ENCODE data around the gene ENOX1.

ENOX1 gene

DNA sequence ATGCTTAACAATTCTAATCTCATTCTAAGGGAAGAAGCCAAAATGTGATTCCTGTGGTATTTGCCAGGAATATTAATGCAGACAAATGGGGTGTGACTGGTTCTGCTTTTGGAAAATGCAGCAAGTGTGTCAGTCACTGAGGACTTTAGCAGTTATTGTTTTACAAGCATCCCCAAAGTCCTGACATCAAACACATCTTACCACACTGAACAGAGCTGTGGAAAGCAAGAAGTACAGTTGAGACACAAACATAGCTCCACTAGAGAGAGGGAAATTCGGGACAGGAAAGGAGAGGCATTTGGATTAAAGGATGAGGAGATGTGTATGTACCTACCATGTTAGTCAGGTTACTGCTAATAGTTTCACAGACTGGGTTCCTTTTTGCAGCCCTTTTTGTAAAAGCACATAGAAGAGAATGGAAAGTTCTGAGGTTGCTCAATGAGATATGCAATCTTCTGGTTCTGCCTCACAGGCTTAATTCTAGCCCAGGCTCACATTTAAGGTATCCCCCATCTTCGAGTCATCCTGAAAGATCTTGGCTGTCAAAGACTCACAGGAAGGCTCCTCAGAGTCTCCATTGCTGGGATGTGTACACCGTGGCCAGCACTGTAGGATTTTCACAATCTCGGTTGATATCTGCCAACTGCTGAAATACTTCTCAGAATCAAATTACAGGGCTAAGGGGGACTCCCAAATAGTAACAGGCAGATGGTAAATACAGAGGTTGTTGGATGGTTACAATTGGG, 446.8 kb downstream of the ENOX1 start:
- DNase-seq, result no peak

DNA sequence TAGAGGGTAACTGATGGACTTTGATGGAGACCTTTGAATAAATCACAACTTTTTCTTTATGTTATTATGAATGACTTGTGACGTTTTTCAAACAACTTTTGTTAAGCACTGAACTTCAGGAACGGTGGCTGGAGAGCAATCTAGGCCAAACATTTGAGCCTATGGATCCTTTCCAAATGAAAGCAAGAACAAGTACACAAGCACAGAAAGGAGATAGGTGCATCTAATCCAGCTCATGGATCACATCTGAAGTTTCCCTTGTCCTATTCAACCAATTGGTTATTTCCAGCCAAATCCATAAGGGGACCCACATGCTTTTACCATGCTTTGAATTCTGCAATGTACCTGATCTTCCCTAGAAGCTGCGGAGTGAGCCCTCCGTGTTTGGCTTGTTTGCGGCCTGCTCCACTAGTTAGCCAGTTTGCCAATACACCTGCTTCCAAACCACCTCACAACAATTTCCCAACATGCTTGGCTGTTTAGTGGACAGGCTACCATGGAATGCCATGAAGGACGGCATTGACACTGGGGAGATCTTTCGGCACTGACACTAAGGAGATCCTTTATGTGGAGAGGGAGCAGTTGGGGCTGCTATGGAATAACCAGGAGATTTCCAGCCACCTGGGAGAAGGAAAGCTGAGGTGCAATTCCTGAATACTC, 447.5 kb downstream of the ENOX1 start:
- DNase-seq, result no peak

DNA sequence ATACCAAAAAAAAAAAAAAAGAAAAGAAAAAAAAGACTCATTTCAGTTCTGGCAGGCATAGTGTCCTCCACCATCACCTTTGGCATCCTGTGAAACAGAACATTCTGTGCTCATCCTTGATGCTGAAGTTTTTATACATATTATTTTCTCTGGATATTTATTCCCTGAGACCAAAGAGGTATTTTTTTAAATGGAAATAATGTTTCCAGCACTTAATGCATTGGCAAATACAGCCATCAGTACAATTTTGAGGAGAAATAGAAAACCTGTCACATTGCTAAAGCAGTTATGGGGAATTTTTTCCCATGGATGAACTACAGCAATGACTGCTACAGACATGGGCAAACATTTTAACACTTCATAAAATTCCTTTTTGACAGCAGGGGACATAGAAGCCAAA, 451.0 kb downstream of the ENOX1 start:
- DNase-seq, result no peak

DNA sequence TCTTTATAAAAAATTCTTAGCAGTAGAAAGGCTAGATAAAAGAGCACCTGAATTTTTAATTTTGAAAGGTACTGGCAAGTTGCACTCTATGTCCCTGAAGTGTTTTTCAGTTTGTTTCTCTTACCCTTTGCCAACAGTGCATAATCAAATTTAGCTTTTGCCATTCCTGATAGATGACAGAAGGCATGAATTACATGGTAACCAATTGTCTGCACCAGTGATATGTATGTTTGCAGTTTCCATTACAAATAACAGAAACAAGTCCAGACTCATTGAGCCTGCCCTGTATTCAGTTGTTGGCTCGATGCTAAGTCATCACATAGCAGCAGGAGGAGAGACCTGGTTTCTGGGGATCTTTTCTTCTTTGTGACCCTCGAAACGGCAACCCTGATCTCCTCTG, 453.6 kb downstream of the ENOX1 start:
- no peak for DNase-seq

DNA sequence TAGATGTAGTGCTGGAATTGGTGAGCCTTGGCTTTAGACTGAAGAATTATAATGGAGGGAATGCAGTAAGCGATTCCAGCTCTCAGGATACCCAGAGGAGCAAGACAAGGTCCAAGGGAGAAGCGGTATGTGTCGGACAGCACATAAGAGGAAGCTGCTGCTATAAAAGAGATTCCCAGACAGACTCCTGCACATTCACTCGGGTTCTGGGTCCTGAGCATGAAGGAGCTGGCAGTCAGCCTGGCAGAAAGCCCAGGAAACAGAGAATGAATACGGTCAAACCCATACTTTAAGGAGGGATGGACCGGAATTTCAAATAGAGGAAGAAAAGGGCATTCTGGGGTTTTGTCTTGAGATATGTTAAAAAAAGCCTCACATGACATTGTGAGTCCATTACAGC, 455.1 kb downstream of the ENOX1 start:
- no peak for DNase-seq

DNA sequence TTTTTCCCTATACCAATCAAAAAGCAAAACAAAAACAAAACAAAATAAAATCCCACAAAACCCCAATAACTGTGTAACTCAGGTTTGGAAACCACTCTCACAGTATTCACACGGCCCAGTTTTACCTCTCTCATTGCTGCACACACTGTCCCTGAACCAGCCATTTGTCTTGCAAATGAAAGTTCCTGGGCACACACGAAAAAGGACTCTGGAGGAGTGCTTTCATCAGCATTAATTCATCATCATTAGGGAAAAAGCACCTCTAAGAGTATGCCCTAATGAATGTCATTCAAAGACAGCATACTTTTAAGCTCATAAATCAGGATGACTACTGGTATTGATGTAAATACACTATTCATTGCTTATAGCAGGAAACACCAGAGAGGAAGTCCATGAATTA, 457.1 kb downstream of the ENOX1 start:
- DNase-seq, result peak in 1 of 2 experiments; percentile 14

DNA sequence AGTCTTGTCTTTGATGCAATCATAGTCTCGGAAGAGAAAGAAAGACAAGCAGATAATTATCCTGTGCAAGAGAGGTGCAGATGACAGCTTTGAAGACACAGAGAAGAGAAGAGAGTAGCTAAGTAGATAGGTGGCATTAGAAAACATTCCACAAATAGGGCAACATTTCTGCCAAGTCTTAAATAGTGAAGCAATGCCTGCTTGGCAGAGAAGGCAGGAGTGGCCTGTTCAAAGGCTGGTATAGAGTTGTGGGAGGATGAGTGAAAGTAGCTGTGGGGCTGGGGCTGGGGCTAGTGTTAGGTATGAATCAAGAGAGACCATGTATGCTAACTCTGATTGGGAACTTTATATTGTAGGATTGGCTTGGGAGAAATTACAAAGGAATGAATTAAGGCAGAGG, 457.9 kb downstream of the ENOX1 start:
- no peak for DNase-seq

DNA sequence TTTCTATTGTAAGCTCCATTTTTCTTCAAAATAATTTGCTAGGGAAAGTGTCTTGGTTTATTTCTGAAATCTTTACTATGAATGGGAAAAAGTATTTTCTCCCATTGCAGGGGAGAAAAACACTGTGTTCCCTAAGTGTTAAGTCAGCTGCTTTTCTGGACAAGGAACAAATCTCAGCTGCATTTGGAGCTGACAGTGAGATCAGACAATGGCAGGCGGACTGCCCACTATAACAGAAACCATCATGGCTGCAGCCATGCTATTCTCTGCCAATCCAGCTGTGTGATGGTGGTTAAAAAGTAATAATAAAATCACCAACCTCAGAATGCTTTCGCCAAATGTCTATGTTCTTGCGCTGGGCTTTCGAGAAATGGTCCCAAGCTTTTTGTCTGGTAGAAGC, 460.7 kb downstream of the ENOX1 start:
- DNase-seq, result no peak

DNA sequence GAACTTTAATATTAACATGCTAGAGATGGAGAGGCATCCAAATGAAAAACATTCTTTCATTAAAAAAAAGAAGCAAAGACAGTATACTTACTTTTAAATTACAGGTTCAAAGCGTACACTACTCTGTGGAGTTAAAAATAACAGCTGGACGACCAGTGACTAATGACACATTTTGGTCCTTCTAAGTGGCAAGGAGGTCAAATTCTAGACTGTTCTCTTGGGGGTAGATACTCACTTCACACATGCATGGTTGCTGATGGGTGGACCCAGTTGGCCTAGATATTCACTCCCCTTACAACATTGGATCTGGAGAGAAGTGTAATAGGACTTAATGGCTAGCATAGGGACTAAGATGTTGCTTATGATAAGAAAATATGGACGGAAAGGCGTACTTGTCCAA, 461.1 kb downstream of the ENOX1 start:
- DNase-seq, result no peak

DNA sequence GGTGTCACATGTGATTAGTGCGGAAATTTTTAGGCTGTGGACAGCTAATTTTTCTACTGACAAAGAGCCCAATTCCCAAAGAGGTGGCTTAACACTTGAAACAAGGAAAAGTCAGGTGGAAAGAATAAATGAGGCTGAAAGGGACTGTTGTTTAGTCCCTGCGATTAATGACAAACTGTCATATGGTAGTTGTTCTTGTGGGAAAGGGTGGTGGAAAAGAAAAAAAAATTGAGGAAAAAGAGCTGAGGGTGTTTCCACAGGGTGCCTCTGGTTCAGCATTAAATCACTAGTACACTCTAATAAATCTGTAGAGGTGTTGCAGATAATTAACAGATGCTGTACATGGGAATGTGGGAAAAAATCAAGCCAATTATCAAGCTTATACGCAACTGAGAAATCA, 462.6 kb downstream of the ENOX1 start:
- DNase-seq, result no peak

DNA sequence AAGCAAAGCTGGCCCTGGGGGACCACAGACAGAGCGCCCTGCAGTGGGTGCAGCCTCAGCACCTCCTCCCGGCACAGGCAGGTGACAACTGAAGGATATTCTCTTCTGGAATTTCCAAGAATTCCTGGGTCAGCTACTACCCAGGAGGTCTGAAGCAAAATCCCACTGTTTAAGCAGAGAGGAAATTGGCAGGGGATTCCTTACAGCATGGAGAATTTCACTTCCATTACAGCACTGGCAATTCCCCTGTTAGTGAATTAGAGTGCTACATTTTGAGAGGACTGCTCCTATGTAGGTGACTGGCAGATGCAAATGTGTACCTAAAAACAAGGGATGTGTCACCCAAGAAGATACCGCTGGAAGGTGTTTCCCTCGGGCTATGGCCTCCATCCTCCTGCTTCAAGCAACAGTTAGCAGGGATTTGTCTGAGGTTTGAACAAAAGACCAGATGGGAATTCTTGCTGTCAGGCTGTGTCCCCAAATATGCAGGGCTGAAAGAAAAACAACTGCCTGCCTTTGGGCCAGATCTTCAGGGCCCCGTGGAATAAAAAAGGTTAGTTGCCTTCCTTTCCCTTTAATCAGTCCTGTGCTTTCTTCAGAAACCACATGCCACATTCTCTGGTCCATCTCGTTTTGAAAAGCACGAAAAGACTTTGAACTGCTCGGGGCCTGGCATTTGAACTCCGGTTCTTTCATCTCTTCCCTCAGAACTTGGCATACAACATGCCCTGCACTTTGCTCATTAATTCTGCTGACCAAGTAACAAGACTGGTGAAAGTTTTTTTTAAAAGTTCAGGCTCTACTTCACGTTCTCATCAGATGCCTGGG, 466.9 kb downstream of the ENOX1 start:
- DNase-seq, result no peak

DNA sequence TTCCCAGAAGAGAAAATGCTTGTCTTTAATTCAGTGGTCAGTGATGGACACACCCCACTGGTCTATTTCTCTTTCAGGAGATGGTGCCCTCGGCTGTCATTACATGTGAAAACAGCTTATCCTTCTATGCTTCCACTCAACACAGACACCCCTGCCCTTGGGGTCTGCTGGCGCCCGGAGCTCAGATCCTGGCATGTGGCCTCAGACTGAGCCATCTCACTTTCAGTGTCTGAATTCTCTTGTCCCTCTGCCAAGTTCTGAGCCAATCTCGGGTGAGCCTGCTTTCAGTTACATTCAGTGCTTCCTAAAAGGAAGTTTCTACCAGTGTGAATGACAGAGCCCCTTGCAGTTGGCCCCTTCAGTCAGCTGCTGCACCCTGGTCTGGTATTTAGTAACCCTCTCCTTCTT, 469.8 kb downstream of the ENOX1 start:
- no peak for DNase-seq

DNA sequence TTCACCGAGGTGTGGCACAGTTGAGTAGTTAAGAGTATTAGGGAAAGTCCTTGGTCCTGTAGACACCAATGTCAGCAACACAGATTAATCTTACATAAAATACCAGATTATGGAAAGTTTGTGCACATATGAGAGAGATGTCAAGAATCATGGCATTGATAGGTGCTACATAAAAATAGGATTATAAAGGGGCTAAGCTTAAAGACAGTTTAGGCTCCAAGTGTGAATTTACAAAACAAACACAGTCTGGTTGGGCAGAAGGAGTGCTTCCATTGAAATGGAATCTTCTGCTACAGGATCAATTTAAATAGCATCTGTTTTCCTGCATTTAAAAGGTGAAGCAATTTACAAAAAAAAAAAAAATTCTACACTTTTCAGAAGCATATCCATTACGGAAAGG, 470.5 kb downstream of the ENOX1 start:
- no peak for DNase-seq

DNA sequence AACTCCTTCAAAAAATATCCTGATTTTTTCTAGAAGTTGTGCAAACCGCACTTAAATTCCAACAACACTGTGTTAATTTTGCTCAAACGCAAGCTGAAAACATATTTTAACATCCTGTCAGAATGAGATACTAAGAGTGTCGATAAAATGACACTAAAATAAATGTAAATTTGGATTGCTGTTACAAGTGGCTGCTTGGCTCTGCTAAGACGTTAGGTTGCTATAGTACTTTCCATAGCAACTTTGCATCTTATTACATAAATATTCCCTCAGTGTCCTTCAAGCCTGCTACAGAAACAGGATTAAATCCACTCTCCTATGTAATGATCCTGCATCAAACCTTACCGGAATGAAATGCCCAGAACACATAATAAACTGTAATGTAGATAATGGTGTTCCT, 471.2 kb downstream of the ENOX1 start:
- peak; percentile 59 to 60 for DNase-seq

DNA sequence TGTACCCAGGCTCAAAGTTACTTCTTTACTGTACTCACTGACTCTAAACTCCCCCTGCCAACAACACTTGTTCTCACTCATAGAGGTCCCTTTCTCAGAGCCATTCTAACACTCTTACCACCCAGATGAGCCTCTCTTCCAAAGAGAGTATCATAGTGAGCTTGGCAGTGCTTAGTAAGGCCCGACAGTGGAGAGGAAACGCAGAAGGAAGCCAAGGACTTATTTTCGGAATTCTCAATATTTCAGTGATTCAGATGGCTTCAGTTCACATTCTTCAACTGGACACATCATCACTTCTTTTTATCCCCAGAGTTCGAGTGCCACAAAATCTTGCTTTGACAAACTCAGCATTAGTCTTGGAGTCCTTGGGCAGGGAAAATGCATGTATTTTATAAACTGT, 477.5 kb downstream of the ENOX1 start:
- no peak for DNase-seq

DNA sequence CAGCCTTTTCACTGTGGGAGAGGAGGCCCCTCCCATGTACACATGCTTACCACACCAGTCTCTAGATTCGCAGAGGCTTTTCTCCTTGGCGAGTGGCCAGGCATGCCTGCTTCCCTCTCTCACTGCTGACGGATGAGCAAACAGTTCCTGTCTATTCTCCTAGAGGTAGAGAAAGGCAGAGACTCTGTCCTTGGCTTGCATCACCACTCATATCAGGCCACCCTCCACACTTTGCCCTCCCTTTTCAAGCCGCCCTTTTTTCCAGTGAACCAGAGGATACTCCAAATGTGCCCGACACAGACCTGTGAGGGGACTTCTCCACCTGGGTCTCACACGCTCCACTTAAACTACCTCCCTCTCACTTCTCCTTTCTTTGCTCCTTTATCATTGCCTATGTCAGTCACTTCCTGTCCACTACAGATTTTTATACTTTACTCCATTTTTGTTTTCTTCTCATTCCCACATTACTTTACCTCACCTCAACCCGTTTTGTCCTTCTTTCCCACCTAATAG, 478.8 kb downstream of the ENOX1 start:
- DNase-seq, result peak; percentile 45 to 46

DNA sequence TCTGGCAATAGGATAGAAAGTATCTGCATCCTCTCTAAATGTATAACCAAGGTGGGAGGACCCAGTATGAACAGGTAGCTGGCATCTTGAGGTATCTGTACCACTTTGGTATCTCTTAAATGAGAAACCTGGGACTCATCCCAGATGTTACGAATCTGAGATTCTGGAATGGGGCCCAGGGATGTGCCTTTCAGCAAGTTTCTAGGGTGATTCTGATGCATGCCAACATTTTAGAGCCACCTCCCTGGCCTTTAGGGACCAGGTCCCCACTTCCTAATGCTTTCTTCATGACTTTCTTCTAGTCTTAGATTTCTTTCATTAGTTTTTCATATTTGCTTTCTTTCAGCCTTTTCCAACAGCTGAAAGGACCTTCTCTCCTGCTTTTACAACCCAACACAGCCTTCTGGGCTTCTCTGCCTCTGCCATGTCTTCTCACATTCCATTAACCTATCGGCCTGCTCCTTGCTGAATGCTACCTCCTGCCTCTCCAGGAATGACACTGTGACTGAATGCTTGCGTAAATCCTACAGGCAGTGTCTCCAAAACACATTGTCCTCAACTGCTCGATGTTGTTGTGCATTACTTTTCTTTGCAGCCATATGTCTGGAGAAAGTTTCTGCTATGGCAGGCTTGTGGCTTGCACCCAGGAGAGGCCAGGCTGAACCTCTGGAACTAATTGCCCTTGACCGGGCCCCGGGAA, 479.4 kb downstream of the ENOX1 start:
- DNase-seq, result no peak

DNA sequence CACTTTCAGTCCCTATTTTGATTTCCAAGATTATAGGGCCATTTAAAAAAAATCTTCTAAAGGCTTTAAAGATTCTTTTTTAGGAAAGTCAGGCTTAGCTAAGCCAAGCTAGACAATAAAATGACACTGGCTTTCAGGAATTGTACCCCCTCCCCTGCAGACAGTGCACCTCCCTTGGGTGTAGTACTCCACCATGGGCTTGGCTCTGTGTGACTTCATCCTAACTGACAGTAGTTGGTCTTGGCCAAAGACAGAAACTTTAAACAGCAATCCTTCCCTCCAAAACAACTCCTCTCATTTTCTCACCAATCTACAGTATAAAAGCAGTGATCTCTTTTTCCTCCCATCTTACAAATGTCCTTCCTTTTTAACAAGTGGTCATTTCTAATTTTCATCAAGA, 480.4 kb downstream of the ENOX1 start:
- no peak for DNase-seq

DNA sequence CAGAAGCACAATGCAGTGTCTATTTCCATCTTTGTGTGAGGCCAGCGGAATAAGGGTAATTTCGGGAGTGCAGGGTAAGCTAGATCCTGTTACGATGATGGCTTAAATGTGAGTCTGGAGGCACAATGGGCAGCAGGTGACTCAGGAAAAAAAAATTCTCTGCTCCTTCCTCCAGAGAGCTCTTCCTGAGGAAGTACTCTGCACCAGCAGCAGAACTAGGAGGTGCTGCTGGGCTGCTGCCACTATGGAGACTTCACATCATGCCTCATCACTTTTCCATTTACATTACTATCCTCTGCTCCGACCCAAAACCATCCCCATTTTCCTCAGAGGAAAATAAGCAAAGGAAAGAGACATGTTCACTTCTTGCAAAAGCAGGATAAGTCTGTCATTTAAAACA, 481.4 kb downstream of the ENOX1 start:
- no peak for DNase-seq

DNA sequence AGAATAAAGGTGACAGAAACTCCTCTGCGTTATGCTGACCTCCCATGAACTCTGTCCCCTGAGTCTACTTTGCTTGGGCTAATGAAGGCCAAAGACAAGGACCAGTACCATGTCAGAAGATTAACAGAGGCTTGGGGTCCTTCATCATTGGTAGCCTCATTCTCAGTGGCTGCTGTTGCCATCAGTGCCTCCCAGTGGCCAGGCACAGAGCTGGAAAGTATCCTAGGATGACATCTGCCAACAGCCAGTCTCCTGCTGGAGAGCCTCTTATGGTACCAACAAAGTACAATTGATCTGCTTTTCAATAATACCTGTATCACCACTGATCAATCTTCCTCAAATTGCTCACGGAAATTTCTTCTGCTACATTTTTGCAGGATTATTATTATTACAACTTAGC, 481.8 kb downstream of the ENOX1 start:
- peak in 1 of 2 experiments; percentile 23 for DNase-seq

DNA sequence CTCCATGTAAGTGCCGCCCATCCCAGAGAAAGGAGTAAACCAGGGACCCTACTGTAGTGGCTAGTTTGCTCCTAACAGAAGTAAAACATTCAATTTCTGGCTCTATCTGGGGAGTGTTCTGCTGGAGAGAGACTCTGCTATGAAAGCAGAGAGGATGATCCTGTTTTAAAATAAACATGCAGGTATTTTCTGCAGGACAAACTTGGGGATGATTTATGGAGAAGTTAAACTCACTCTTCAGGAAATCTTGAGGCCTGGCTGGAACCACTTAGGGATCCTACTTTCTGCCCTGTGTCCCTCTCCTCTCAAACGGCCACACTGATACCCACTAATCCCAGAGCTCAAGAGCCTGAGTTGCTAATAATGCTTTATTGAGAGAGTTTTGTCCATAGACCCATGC, 482.3 kb downstream of the ENOX1 start:
- DNase-seq, result no peak

DNA sequence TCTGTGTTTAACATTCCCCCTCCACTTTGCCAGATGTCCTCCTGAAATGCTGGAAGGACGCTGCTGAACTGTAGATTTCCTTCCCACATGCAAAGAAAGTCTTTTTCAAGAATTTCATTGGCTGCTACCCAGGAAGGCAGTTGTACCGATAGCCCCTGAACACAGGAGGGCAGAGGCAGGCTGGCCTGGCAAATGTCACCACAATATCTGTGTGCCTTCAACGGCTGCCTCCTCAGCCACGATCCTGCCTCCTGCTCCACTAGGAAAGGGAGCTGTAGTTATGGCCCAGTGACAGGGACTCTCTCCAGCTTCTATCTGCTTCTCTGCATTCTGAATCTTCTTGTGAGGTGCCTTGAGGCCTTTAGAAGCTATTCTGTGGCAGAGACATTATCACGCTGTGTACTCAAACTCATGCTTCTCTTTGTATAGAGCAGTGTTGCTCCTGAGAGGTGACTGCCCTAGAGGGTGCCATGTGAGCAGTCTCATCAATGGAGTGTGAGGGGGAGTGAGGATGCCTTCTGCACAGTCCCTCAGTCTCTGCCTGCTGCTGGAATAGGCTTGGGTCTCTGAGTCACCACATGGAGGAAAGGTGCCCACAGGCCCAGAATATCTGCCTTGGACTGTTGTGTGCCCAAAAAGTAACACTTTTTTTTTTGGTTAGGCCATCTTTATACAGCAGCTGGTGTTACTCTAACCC, 483.6 kb downstream of the ENOX1 start:
- DNase-seq, result peak; percentile 66 to 89
